ENCODE data around the gene HES7.

Gene HES7

GRCh38 chr17:8142887-8143580 is 19.1 kb upstream of the HES7 start:
- DNase-seq: no peak

GRCh38 chr17:8142158-8142886 is 18.4 kb upstream of the HES7 start:
- no peak for DNase-seq

- DNase-seq: no peak
Observed at GRCh38 chr17:8141741-8142140, 17.8 kb upstream of the HES7 start.

GRCh38 chr17:8141045-8141444 is 17.1 kb upstream of the HES7 start:
- DNase-seq: no peak

- no peak for DNase-seq
Observed at GRCh38 chr17:8140065-8141029, 16.4 kb upstream of the HES7 start.

GRCh38 chr17:8138672-8139371 is 14.9 kb upstream of the HES7 start:
- peak; percentile 39 to 96 (median 90) for DNase-seq

GRCh38 chr17:8138374-8138671 is 14.4 kb upstream of the HES7 start:
- DNase-seq: no peak

- DNase-seq: no peak
Observed at GRCh38 chr17:8137645-8138373, 13.9 kb upstream of the HES7 start.

GRCh38 chr17:8133941-8134340 is 10.0 kb upstream of the HES7 start:
- no peak for DNase-seq

- no peak for DNase-seq
Observed at GRCh38 chr17:8133399-8133798, 9.5 kb upstream of the HES7 start.

- no peak for DNase-seq
Observed at GRCh38 chr17:8131844-8132441, 8.0 kb upstream of the HES7 start.

- no peak for DNase-seq
Observed at GRCh38 chr17:8128125-8128784, 4.3 kb upstream of the HES7 start.

GRCh38 chr17:8126491-8127066 is 2.7 kb upstream of the HES7 start:
- DNase-seq: peak in 4 of 14 donors; percentile 20 to 72 (median 31)

GRCh38 chr17:8125947-8126490 is 2.1 kb upstream of the HES7 start:
- DNase-seq: peak in 3 of 14 donors; percentile 35 to 56 (median 45)

- DNase-seq: peak; percentile 15 to 82 (median 72)
Observed at GRCh38 chr17:8125154-8125946, 1.4 kb upstream of the HES7 start.

- DNase-seq: peak in 1 of 14 donors; percentile 52
Observed at GRCh38 chr17:8124350-8125153, 646 bp upstream of the HES7 start.

GRCh38 chr17:8122924-8123694 is 797 bp downstream of the HES7 start:
- DNase-seq: peak in 1 of 14 donors; percentile 35

Measured in C1 segment of cervical spinal cord (tissue), 14 donors.